ENCODE results near the gene STK32C.
"Not testable (repeated sequence)": the region's sequence is repeated elsewhere in the genome, so short reads cannot be mapped to it uniquely, and the experiment has no call there.

Gene STK32C

DNA sequence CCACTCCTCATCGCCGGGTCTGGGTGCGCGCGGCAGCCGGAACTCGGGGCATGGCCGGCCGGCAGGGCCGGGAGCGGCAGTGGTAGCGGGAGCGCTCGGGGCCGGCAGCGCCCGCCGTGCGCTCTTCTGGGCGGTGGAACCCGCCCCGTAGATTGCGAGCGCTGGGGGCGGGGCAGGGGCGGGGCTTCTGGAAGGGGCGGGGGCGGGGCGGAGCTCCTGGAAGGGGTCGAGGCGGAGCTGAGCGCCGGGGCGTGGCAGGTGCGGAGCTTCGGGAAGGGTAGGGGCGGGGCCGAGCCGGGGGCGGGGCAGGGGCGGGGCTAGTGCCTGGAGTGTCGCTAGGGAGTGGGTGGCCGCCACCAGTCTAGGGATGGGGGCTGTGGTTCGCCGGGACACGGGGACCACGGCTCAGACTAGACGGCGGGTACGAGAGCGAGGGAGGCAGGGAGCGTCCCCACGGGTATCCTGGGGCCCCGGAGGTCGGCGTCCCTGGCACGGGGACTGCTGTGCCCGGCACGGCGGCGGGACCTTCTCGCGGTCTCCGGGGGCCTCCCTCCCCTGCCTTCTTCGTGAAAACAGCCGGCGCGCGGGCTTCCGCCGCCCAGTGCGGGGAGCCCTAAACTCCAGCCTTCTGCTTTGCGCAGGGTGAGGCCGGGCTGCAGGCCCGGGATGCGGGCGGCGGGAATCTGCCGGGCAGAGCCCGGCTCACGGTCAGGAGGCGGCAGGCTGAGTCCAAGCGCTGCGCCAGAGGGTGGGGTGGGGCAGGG is at the start of gene STK32C:
Gene STK32C, minus strand, starts transcription at position 128 of the 764 bp plus-strand sequence. Its CDS starts 117 bp downstream, at position 11.
- H3K36me3 ChIP-seq (ENCODE audit: insufficient read depth, low read length), result no peaks in the 10 kb centered on the region
- H3K4me1 ChIP-seq (ENCODE audit: insufficient read depth, low read length), result peaks cover 10% of the 10 kb centered on the region; the same call in 1 of the 2 replicates
- H3K9ac ChIP-seq (ENCODE audit: low read depth, low read length), result peak within 1 kb of the TSS; percentile 78
- H3K9me3 ChIP-seq (ENCODE audit: control insufficient read depth, insufficient read depth, low read length), result peaks cover 4% of the 10 kb centered on the region; the same call in 1 of the 2 replicates

DNA sequence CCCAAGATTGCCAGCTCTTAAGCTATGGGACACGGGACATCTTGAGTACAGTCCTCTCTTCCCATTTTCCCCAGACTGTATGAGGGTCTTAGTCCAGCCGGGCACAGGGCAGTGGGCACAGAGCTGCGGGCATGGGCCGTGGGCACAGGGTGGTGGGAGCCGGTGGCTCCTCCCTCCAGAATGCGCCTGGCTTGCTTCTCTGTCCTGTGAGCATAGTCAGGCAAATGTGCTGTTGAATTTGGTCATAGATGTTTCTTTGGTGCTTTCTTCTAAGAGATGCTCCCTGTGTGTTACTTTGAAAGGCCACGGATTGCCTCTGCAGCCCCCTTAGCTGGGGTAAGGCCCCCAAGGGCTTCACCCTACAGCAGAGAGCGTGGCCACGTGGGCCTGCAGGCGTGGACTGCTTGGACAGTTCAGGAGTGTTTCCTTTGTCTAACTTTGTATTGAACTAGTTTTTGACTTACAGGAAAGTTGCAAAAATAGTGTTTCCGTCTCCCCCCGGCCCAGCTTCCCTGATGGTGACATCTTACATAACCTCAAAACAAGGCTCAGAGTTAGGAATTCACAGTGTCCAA is 49.0 kb upstream of the STK32C start:
- Histone ChIP-seq H3K9ac (ENCODE audit: low read depth, low read length) (no peak overlapping the region), H3K9me3 (ENCODE audit: control insufficient read depth, insufficient read depth, low read length) (no peaks in the 10 kb centered on the region), H3K36me3 (ENCODE audit: insufficient read depth, low read length) (no peaks in the 10 kb centered on the region), H3K4me1 (ENCODE audit: insufficient read depth, low read length) (no peaks in the 10 kb centered on the region)

- Histone ChIP-seq H3K4me1 (ENCODE audit: insufficient read depth, low read length) (no peaks in the 10 kb centered on the region), H3K9me3 (ENCODE audit: control insufficient read depth, insufficient read depth, low read length) (no peaks in the 10 kb centered on the region), H3K9ac (ENCODE audit: low read depth, low read length) (no peak overlapping the region), H3K36me3 (ENCODE audit: insufficient read depth, low read length) (no peaks in the 10 kb centered on the region)
Observed at GRCh38 chr10:132355754-132356153, 48.0 kb upstream of the STK32C start.

DNA sequence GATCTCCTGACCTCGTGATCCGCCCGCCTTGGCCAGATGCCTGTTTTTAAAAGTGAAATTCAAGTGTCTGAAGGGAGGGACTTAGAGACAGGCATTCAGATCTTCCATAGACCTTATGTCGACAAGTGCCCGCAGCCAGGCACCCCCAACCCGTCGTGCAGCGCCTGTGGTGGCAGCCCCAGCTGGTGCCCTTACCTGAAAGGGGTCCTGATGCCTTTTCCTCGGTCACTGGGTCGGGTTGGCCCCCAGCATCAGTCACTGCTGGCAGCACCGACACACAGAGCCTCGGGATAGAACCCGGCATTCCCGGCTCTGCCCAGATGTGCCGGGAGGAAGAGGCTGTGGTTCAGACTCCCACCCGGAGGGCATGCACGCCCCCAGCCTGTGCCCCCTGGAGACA is 47.5 kb upstream of the STK32C start:
- H3K4me1 ChIP-seq (ENCODE audit: insufficient read depth, low read length), result no peaks in the 10 kb centered on the region
- H3K9me3 ChIP-seq (ENCODE audit: control insufficient read depth, insufficient read depth, low read length), result no peaks in the 10 kb centered on the region
- H3K36me3 ChIP-seq (ENCODE audit: insufficient read depth, low read length), result no peaks in the 10 kb centered on the region
- H3K9ac ChIP-seq (ENCODE audit: low read depth, low read length), result no peak overlapping the region

GRCh38 chr10:132354356-132355094 is 46.8 kb upstream of the STK32C start:
- H3K9me3 ChIP-seq (ENCODE audit: control insufficient read depth, insufficient read depth, low read length), result no peaks in the 10 kb centered on the region

DNA sequence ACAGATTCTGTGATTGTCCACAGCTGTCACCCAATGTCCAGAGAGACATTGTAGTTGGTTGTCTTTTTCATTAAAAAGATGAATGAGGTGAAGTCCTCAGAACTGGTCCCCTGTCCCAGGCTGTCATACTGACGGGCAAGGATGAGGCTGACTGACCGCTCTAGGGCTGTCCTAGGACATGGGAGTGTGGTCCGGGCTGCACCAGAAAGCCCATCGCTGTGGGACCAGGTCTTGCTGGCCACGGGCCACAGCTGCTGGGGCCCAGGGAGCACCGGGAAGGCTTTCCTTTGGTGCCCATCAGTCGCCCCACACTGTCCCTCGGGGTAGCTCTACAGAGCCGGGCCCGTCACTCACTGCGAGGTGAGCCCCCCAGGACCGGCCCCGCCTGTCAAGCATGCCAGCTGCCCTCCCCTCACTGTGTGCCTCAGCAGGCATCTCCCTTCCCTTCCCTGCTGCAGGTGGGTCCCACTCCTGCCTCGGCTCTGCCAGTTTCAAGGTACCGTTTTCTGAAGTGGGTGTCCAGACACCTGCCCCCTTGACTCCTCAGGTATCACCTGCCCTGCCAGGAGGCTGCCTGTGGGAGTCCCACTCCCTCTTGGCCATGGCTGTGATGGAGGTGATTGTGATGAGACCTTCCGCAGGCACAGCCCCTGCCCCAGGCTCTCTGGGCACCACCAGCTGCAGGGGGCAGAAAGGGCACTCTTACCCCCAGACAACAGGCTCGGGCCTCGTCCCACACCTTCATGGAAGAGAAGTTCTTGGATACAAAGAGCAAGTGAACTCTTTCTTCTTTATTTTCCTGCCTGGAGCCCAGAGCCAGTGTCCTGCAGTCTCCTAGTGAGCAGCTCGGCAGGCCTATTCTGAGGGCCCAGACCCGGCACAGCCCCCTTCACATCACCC is 46.0 kb upstream of the STK32C start:
- Histone ChIP-seq H3K36me3 (ENCODE audit: insufficient read depth, low read length) (no peaks in the 10 kb centered on the region), H3K9me3 (ENCODE audit: control insufficient read depth, insufficient read depth, low read length) (no peaks in the 10 kb centered on the region), H3K9ac (ENCODE audit: low read depth, low read length) (no peak overlapping the region), H3K4me1 (ENCODE audit: insufficient read depth, low read length) (no peaks in the 10 kb centered on the region)

More at GRCh38 chr10:132354356-132355094, 46.8 kb upstream of the STK32C start:
- H3K4me1 ChIP-seq (ENCODE audit: insufficient read depth, low read length), result no peaks in the 10 kb centered on the region
- H3K9ac ChIP-seq (ENCODE audit: low read depth, low read length), result no peak overlapping the region
- no peaks in the 10 kb centered on the region for H3K36me3 ChIP-seq (ENCODE audit: insufficient read depth, low read length)

DNA sequence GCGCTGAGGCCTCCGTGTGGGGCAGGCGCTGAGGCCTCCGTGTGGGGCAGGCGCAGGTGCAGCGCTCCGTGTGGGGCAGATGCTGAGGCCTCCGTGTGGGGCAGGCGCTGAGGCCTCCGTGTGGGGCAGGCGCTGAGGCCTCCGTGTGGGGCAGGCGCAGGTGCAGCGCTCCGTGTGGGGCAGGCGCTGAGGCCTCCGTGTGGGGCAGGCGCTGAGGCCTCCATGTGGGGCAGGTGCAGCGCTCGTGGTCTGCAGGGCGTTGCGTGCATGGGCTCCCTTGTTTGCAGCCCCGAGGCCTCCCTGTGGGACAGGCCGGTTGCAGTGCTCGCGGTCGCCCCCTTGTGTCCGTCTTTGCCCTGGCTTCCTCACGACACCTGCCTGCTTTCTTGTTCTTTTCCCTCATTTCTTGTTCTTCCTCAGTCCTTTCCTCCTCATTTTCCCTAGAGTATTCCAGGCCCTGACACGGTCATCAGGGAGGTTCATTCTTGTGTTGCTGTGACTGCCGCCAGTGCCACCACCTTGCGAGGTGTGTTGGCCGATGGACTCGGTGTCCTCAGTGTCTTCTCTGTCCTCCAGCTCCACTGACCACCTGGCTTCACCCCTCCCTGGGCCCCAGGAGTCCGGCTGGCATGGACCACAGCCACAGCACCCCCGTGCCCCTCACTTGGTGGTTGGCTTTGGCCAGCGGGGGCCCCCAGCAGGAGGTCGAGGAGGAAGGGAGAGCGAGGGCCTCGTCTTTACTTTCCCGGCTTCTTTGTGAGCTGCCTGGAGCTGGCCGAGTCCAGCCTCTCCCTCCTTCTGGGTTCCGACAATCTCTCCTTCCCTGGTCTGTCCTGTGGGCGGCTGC is 44.9 kb upstream of the STK32C start:
- H3K9ac ChIP-seq (ENCODE audit: low read depth, low read length); H3K9me3 ChIP-seq (ENCODE audit: control insufficient read depth, insufficient read depth, low read length); H3K4me1 ChIP-seq (ENCODE audit: insufficient read depth, low read length); H3K36me3 ChIP-seq (ENCODE audit: insufficient read depth, low read length): not testable (repeated sequence)

DNA sequence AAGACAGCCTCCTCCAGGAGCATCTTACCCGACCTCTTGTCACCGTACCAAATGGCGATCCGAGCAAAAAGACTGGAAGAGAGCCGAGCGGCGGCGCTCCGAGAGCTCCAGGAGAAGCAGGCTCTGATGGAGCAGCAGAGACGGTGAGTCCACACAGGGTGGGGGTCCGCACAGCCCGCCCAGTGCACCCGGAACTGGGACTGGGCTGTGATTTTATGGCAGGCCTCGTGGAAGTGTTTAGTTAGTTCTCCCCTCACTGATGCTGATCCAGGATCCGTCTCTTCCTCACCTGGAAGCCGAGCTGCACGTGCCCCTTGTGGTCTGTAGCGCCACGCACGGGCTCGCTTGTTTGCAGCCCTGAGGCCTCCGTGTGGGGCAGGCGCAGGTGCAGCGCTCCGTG is 43.9 kb upstream of the STK32C start:
- H3K9me3 ChIP-seq (ENCODE audit: control insufficient read depth, insufficient read depth, low read length), result no peaks in the 10 kb centered on the region
- H3K36me3 ChIP-seq (ENCODE audit: insufficient read depth, low read length), result no peaks in the 10 kb centered on the region
- H3K9ac ChIP-seq (ENCODE audit: low read depth, low read length), result no peak overlapping the region
- no peaks in the 10 kb centered on the region for H3K4me1 ChIP-seq (ENCODE audit: insufficient read depth, low read length)

- Histone ChIP-seq H3K9ac (ENCODE audit: low read depth, low read length) (no peak overlapping the region), H3K4me1 (ENCODE audit: insufficient read depth, low read length) (no peaks in the 10 kb centered on the region), H3K36me3 (ENCODE audit: insufficient read depth, low read length) (no peaks in the 10 kb centered on the region), H3K9me3 (ENCODE audit: control insufficient read depth, insufficient read depth, low read length) (no peaks in the 10 kb centered on the region)
Observed at GRCh38 chr10:132350946-132351345, 43.2 kb upstream of the STK32C start.

DNA sequence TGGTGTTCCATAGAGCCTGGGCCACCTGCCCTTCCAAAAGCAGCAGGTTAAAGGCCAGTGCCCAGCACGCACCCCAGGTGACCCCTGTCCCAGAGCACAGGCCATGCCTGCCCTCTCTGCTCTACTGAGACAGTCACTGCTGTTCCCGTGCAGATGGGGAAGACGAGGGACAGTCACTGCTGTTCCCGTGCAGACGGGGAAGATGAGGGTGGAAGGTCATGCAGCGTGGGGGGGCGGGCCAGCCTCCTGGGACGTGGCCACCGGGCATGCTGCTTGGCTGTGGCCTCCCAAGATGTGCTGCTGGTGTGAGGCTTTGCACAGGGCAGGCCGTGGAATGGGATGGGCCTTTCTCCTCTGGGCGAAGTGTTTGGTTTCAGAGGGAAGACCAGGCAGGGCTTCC is 42.6 kb upstream of the STK32C start:
- H3K9ac ChIP-seq (ENCODE audit: low read depth, low read length), result no peak overlapping the region
- H3K9me3 ChIP-seq (ENCODE audit: control insufficient read depth, insufficient read depth, low read length), result no peaks in the 10 kb centered on the region

DNA sequence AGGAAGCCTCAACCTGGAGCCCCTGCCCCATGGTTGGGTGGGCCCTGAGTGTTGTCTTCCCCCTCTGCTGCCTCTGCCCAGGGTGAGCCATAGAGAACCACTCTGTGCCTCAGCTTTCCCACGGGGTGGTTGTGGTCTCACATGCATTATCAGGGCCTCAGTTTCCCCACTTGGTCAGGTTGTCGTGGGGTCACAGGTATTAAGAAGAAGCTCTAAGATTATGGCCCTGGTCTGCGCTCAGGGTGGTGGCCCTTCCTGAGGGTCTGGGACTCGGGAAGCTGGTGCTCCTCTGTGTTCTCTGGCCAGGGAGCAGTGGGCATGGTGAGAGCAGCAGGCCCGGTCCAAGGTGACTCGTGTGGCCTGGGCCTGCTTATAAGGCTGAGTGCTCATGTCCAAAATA is 42.0 kb upstream of the STK32C start:
- Histone ChIP-seq H3K9me3 (ENCODE audit: control insufficient read depth, insufficient read depth, low read length) (no peaks in the 10 kb centered on the region), H3K36me3 (ENCODE audit: insufficient read depth, low read length) (no peaks in the 10 kb centered on the region), H3K4me1 (ENCODE audit: insufficient read depth, low read length) (no peaks in the 10 kb centered on the region), H3K9ac (ENCODE audit: low read depth, low read length) (no peak overlapping the region)

More for the DNA sequence above, 42.6 kb upstream of the STK32C start:
- no peaks in the 10 kb centered on the region for H3K4me1 ChIP-seq (ENCODE audit: insufficient read depth, low read length)
- H3K36me3 ChIP-seq (ENCODE audit: insufficient read depth, low read length), result no peaks in the 10 kb centered on the region

GRCh38 chr10:132347931-132348267 is 40.1 kb upstream of the STK32C start:
- Histone ChIP-seq H3K36me3 (ENCODE audit: insufficient read depth, low read length) (no peaks in the 10 kb centered on the region), H3K9ac (ENCODE audit: low read depth, low read length) (no peak overlapping the region), H3K4me1 (ENCODE audit: insufficient read depth, low read length) (no peaks in the 10 kb centered on the region), H3K9me3 (ENCODE audit: control insufficient read depth, insufficient read depth, low read length) (no peaks in the 10 kb centered on the region)

- H3K4me1 ChIP-seq (ENCODE audit: insufficient read depth, low read length), result no peaks in the 10 kb centered on the region
- no peak overlapping the region for H3K9ac ChIP-seq (ENCODE audit: low read depth, low read length)
- H3K9me3 ChIP-seq (ENCODE audit: control insufficient read depth, insufficient read depth, low read length), result no peaks in the 10 kb centered on the region
- H3K36me3 ChIP-seq (ENCODE audit: insufficient read depth, low read length), result no peaks in the 10 kb centered on the region
Observed at GRCh38 chr10:132347211-132347930, 39.6 kb upstream of the STK32C start.

All from ES-I3 (cell line).